ENCODE measurements around the gene MTSS2. TPM values are rescaled to one million over a fixed set of nuclear protein-coding genes. Genes with fewer than 3 reads are reported as not detected.

The MTSS2 gene
- total and polyA plus RNA-seq, 2 of the 4 experiments (the other 2 are of a cell fraction) = 9.1 to 86.2 TPM

- dilution Hi-C loops (cut with HindIII; ENCODE audit: low sequenced_read_pairs, unreplicated experiment) (no loop called here), in situ Hi-C loops (cut with MboI; ENCODE audit: low sequenced_read_pairs) (loop anchor here (25.0 kb wide), 1 partner anchor 665 kb away; the partner anchor contains the start of gene CALB2), intact Hi-C loops (cut with micrococcal nuclease) (no loop called here)
- Histone ChIP-seq H2AFZ (replicated peaks; ENCODE audit: low read length, poor library complexity) (peak overlapping the region; percentile 14), H2AK5ac (ENCODE audit: low read depth, low read length) (peak overlapping the region; percentile 28; the same call in 1 of the 2 replicates), H3K14ac (replicated peaks; ENCODE audit: low read depth, low read length) (0 out of 2 replicates have a peak overlapping the region, but pooled peaks have one; percentile 17), H3K36me3 (ENCODE audit: control insufficient read depth, insufficient read depth, low read length) (no peaks in the 10 kb centered on the region; the same call in 1 of the 2 replicates), H4K91ac (ENCODE audit: insufficient read depth, low read depth, low read length) (peak overlapping the region; percentile 17), H4K20me1 (ENCODE audit: insufficient read depth, low read length) (no peaks in the 10 kb centered on the region), H3K4me3 (ENCODE audit: insufficient read depth, low read depth, low read length) (no peak overlapping the region), H3K4ac (ENCODE audit: low read depth, low read length) (peak overlapping the region; percentile 31), H4K5ac (ENCODE audit: low read depth, low read length) (no peak overlapping the region), H2BK5ac (ENCODE audit: low read depth, low read length, poor library complexity, severe bottlenecking) (peak overlapping the region; percentile 20), H3K27ac (ENCODE audit: insufficient read depth, low read length) (no peak overlapping the region), H3K56ac (ENCODE audit: extremely low read depth, insufficient read depth, low read length) (no peak overlapping the region), H3K27me3 (ENCODE audit: control insufficient read depth, insufficient read depth, low read length) (no peaks in the 10 kb centered on the region), H2BK120ac (ENCODE audit: low read depth, low read length) (peak overlapping the region; percentile 35), H2BK20ac (ENCODE audit: low read depth, low read length) (no peak overlapping the region; the same call in 1 of the 2 replicates), H2AK9ac (replicated peaks; ENCODE audit: low read depth, low read length, poor library complexity) (no peak overlapping the region), H3K4me2 (ENCODE audit: low read depth, low read length) (no peak overlapping the region), H3K23ac (ENCODE audit: low read depth, low read length) (no peak overlapping the region), H3K9me3 (ENCODE audit: control insufficient read depth, insufficient read depth, low read length) (no peaks in the 10 kb centered on the region), H3K79me1 (ENCODE audit: low read depth in 1 of 2, low read length in 2 of 2) (peaks cover 3 to 47% of the 10 kb centered on the region in 2 experiments; a peak in 2 of 4 replicates), H2BK15ac (ENCODE audit: low read depth, low read length) (no peak overlapping the region), H3K9me1 (ENCODE audit: insufficient read depth, low read length) (peaks cover 45% of the 10 kb centered on the region), H3K4me1 (ENCODE audit: control insufficient read depth, insufficient read depth, low read length) (peaks cover 48% of the 10 kb centered on the region), H4K8ac (ENCODE audit: low read depth in 2 of 2, low read length in 2 of 2) (peak overlapping the region in 1 of 2 experiments; percentile 5; a peak in 1 of 4 replicates), H3K9ac (ENCODE audit: low read depth, low read length) (no peak overlapping the region), H3K18ac (ENCODE audit: low read depth, low read length) (no peak overlapping the region)
- 77% methylated on average over 9 of the region's 19 CpGs; no CpG with 5 or more reads in 1 of the 2 experiments for WGBS, 2 experiments (ENCODE audit: extremely low coverage in 2 of 2, insufficient read length in 1 of 2)
- DNase-seq = no peak
- no peak for TF ChIP-seq MXI1 (IDR thresholded peaks at IDR 0.05; ENCODE audit: borderline replicate concordance, low read depth, low read length)
- ATAC-seq (ENCODE audit: low read depth) = no peak
- ChIA-PET POLR2A (ENCODE audit: unreplicated experiment) (no interaction called here), CTCF (no interaction called here)
- no TSS peak for BruUV-seq (replicated peaks)
These were observed 11.2 kb upstream of the MTSS2 start for GRCh38 chr16:70696952-70697593.

Data from IMR-90 (cell line).